ENCODE data around the gene C2orf49. TPM values are rescaled to one million over a fixed set of nuclear protein-coding genes. Genes with fewer than 3 reads are reported as not detected.

Gene C2orf49
- total and polyA plus RNA-seq, 8 donors, result 4.2 to 10.2 (median 6.7) TPM

DNA sequence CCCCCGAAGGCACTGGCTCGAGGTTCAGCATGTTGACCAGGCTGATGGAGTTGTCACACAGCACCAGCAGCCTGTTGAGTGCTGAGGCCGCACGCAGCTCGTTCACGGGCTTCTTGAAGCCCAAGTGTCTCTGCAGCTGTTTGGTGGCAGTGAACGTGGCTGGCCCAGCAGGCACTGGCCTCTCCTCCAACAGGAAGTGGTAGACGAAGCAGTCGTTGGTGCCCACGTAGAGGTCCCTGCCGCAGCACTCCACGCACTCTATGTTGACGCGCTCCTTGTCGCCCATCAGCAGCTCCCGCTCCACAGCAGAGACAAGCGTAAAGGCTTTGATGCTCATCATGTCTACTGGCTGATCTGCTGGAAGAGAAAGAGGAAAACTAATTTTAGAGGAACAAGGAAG is 29.4 kb upstream of the C2orf49 start:
- FAIRE-seq (no peak), DNase-seq (no peak), ATAC-seq (no peak)
- H3K9me3 ChIP-seq, result no peaks in the 10 kb centered on the region
- WGBS, 2 donors, result 93% methylated on average over 17 of the region's 17 CpGs
- no peak overlapping the region for H3K27ac ChIP-seq
- peaks cover 0 to 5% (median 0%) of the 10 kb centered on the region in 3 donors for H3K4me1 ChIP-seq
- H3K36me3 ChIP-seq, result peaks cover 0 to 10% (median 0%) of the 10 kb centered on the region in 3 donors
- TF ChIP-seq, protein P1, sequence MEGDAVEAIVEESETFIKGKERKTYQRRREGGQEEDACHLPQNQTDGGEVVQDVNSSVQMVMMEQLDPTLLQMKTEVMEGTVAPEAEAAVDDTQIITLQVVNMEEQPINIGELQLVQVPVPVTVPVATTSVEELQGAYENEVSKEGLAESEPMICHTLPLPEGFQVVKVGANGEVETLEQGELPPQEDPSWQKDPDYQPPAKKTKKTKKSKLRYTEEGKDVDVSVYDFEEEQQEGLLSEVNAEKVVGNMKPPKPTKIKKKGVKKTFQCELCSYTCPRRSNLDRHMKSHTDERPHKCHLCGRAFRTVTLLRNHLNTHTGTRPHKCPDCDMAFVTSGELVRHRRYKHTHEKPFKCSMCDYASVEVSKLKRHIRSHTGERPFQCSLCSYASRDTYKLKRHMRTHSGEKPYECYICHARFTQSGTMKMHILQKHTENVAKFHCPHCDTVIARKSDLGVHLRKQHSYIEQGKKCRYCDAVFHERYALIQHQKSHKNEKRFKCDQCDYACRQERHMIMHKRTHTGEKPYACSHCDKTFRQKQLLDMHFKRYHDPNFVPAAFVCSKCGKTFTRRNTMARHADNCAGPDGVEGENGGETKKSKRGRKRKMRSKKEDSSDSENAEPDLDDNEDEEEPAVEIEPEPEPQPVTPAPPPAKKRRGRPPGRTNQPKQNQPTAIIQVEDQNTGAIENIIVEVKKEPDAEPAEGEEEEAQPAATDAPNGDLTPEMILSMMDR (IDR thresholded peaks at IDR 0.05), result no peak
- no peaks in the 10 kb centered on the region for H3K27me3 ChIP-seq
- intact Hi-C loops (cut with DNase I), result no loop called here
- H3K4me3 ChIP-seq, result no peak overlapping the region

DNA sequence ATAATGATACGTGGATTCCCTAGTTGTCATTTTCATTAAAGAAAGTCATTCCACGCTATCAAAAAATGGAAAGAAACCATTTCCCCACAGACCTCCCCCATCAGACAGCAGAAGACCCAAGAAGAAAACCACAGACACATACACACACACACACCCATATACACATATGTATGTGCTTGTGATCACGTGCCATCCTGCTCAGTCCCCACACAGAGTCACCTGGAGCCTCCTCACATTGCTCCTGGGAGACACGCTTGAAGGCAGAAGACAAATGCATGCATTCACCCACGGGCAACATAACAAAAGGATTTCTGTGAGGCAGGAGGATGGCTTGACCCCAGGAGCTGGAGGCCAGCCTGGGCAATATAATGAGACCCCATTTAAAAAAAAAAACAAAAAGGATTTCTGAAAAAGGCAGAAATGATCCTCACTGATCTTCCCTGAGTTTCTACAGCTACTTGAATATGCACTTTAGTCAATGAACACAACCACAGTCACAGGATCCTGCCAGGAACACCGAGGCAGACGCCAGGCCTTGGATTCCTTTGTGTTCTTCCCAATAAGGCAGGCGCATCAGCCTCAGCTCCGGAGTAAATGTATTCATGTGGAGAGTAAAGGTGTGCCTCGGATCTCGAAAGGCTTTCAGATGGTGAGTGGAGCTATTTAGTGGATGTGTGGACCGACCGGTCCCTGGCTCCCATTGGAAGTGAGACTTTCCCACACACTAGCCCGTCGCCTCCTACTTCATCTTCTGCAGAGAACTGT is 28.8 kb upstream of the C2orf49 start:
- no peak overlapping the region for H3K4me3 ChIP-seq
- FAIRE-seq (no peak), DNase-seq (no peak), ATAC-seq (no peak)
- 94 to 95% methylated on average over 15 of the region's 15 CpGs for WGBS, 2 donors
- no peaks in the 10 kb centered on the region for H3K27me3 ChIP-seq
- peaks cover 0 to 5% (median 0%) of the 10 kb centered on the region in 3 donors for H3K4me1 ChIP-seq
- no peaks in the 10 kb centered on the region for H3K9me3 ChIP-seq
- H3K27ac ChIP-seq, result no peak overlapping the region
- TF ChIP-seq, protein P1 (IDR thresholded peaks at IDR 0.05), result no peak
- intact Hi-C loops (cut with DNase I), result no loop called here
- peaks cover 0 to 10% (median 0%) of the 10 kb centered on the region in 3 donors for H3K36me3 ChIP-seq

DNA sequence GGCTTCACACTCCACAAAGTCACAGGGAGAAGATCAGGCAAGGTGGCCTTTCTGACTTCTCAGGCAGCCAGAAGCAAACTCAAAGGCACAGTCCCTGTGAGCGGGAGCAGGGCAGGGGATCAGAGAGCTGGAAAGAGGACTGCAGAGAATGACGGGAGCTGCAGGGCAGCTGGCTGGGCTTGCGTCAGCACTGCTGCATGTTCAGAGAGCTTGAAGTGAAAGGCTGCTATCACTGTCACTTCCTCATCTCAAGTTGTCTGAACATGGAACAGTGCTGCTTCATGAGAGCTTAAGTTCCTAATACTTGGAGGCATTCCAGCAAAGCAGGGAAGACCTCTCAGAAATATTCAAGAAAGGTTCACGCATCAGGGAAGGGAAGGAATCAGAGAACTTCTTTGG is 28.2 kb upstream of the C2orf49 start:
- TF ChIP-seq, protein P1 (IDR thresholded peaks at IDR 0.05), result no peak
- ATAC-seq (peak in 3 of 4 donors; percentile 17 to 56 (median 54)), DNase-seq (no peak)

DNA sequence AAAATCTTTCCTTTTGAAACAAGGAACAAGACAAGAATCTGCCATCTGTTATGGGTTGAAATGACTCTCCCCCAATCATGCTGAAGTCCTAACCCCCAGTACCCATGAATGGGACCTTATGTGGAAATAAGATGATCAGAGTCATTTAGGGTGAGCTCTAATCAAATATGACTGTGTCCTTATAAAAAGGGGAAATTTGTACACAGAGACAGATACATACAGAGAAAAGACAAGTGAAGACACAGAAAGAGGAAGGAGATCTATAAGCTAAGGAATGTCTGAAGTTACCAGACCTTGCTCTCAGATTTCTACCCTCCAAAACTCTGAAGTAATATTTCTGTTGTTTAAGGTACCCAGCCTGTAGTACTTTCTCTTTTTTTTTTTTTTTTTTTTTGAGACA is 23.5 kb upstream of the C2orf49 start:
- intact Hi-C loops (cut with DNase I), result no loop called here
- Histone ChIP-seq H3K4me3 (no peak overlapping the region), H3K4me1 (peaks cover 0 to 5% (median 0%) of the 10 kb centered on the region in 3 donors), H3K36me3 (no peaks in the 10 kb centered on the region), H3K9me3 (no peaks in the 10 kb centered on the region), H3K27ac (no peak overlapping the region), H3K27me3 (no peaks in the 10 kb centered on the region)
- DNase-seq, result no peak
- no peak for FAIRE-seq
- no peak for ATAC-seq
- TF ChIP-seq, protein P1 (IDR thresholded peaks at IDR 0.05), result no peak

More for the DNA sequence above, 28.2 kb upstream of the C2orf49 start:
- no peak for FAIRE-seq
- Histone ChIP-seq H3K27ac (no peak overlapping the region), H3K36me3 (peaks cover 0 to 10% (median 0%) of the 10 kb centered on the region in 3 donors), H3K27me3 (no peaks in the 10 kb centered on the region), H3K9me3 (no peaks in the 10 kb centered on the region), H3K4me1 (peaks cover 0 to 5% (median 0%) of the 10 kb centered on the region in 3 donors), H3K4me3 (no peak overlapping the region)
- intact Hi-C loops (cut with DNase I), result no loop called here
- WGBS, 2 donors, result 84 to 91% methylated on average over 4 of the region's 4 CpGs

DNA sequence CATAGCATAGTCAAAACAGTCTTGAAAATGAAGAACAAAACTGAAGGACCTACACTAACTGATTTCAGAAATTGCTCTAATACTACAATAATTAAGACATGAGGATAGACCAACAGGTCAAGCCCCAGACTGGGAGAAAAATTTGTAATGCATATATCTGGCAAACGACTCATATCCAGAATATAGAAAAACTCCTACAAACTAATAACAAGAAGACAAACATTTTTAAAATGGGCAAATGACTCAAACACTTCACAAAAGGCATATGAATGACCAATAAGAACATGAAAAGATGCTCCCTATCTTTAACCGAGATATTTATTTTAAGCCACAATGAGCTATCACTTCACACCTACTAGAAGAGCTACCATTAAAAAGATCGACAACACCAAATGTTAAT is 22.0 kb upstream of the C2orf49 start:
- no peaks in the 10 kb centered on the region for H3K9me3 ChIP-seq
- intact Hi-C loops (cut with DNase I), result no loop called here
- WGBS, 2 donors, result 89 to 93% methylated on average over 3 of the region's 3 CpGs
- ATAC-seq (no peak), FAIRE-seq (no peak), DNase-seq (no peak)
- no peak overlapping the region for H3K4me3 ChIP-seq
- H3K27me3 ChIP-seq, result no peaks in the 10 kb centered on the region
- TF ChIP-seq, protein P1 (IDR thresholded peaks at IDR 0.05), result no peak
- no peaks in the 10 kb centered on the region for H3K36me3 ChIP-seq
- no peak overlapping the region for H3K27ac ChIP-seq
- peaks cover 0 to 5% (median under 1%) of the 10 kb centered on the region in 3 donors for H3K4me1 ChIP-seq

Measured in pancreas (tissue), 10 donors.